ENCODE results near the gene SUSD1.
"Not testable (repeated sequence)": the region's sequence is repeated elsewhere in the genome, so short reads cannot be mapped to it uniquely, and the experiment has no call there.

SUSD1 gene

DNA sequence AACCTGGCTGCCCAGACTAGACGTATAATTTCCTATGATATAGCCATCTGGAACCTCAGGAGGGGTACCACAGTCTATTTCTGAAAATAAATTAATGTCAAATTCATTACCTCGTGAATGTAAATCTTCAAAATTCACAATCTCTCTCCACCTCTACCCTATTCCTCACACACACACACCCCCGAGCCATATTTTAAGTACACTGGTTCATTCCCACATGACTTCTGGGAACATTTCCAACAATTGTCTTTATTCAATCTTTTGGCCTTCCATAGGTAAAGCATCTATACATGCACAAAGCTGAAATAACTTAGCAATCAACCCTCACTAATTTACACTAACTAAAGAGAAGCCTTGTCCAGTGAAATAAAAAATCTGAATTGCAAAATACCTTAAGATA lies 32.7 kb downstream of the SUSD1 start:
- POLR2A ChIA-PET, result no interaction called here
- CTCF ChIA-PET, result no interaction called here
- TF ChIP-seq, protein P1, sequence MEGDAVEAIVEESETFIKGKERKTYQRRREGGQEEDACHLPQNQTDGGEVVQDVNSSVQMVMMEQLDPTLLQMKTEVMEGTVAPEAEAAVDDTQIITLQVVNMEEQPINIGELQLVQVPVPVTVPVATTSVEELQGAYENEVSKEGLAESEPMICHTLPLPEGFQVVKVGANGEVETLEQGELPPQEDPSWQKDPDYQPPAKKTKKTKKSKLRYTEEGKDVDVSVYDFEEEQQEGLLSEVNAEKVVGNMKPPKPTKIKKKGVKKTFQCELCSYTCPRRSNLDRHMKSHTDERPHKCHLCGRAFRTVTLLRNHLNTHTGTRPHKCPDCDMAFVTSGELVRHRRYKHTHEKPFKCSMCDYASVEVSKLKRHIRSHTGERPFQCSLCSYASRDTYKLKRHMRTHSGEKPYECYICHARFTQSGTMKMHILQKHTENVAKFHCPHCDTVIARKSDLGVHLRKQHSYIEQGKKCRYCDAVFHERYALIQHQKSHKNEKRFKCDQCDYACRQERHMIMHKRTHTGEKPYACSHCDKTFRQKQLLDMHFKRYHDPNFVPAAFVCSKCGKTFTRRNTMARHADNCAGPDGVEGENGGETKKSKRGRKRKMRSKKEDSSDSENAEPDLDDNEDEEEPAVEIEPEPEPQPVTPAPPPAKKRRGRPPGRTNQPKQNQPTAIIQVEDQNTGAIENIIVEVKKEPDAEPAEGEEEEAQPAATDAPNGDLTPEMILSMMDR (IDR thresholded peaks at IDR 0.05; ENCODE audit: control extremely low read depth, extremely low read depth, low read depth, missing control alignments), result no peak
- DNase-seq (ENCODE audit: extremely low spot score), result no peak

- no peak for DNase-seq (ENCODE audit: extremely low spot score)
- POLR2A ChIA-PET, result interaction anchor here (0.5 kb wide), 1 partner anchor 29 kb away, joined by 3 read pairs; no protein-coding TSS in a partner anchor
- CTCF ChIA-PET, result no interaction called here
- TF ChIP-seq, protein P1 (IDR thresholded peaks at IDR 0.05; ENCODE audit: control extremely low read depth, extremely low read depth, low read depth, missing control alignments), result no peak
Observed at GRCh38 chr9:112140936-112141335, 34.2 kb downstream of the SUSD1 start.

- ChIA-PET CTCF (no interaction called here), POLR2A (no interaction called here)
- TF ChIP-seq, protein P1 (IDR thresholded peaks at IDR 0.05; ENCODE audit: control extremely low read depth, extremely low read depth, low read depth, missing control alignments), result no peak
- DNase-seq (ENCODE audit: extremely low spot score), result no peak
Observed at GRCh38 chr9:112137066-112137465, 38.0 kb downstream of the SUSD1 start.

DNA sequence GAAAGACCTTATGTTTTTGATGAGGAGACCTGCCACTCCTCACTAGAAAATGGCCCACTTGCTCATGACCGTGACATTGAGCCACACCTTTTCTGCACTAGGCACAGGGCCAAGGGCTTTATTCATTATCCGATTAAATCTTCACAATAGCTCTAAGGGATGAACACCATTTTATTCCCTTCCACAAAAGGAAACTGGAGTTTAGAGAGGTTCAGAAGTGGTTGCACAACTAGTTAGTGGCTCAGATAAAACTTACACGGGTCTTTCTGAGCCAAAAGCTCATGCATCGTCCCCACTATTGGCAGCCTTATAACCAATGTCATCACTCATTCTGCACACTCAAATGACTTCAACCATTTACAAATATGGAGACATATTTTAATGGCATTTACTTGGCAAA lies 39.4 kb downstream of the SUSD1 start:
- POLR2A ChIA-PET, result no interaction called here
- DNase-seq (ENCODE audit: extremely low spot score), result no peak
- CTCF ChIA-PET, result interaction anchor here (0.7 kb wide), 1 partner anchor 226 kb away, joined by 3 read pairs; no protein-coding TSS in a partner anchor

DNA sequence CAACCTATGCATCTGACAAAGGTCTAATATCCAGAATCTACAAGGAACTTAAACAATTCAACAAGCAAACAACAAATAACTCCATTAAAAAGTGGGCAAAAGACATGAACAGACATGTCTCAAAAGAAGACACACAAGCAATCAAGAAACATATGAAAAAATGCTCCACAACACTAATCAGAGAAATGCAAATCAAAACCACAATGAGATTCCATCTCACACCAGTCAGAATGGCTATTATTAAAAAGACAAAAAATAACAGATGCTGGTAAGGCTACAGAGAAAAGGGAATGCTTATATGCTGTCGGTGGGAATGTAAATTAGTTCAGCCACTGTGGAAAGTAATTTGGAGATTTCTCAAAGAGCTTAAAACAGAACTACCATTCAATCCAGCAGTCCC lies 41.3 kb downstream of the SUSD1 start:
- POLR2A ChIA-PET; DNase-seq (ENCODE audit: extremely low spot score); CTCF ChIA-PET: not testable (repeated sequence)

More for the DNA sequence above, 39.4 kb downstream of the SUSD1 start:
- TF ChIP-seq, protein P1 (IDR thresholded peaks at IDR 0.05; ENCODE audit: control extremely low read depth, extremely low read depth, low read depth, missing control alignments), result no peak

DNA sequence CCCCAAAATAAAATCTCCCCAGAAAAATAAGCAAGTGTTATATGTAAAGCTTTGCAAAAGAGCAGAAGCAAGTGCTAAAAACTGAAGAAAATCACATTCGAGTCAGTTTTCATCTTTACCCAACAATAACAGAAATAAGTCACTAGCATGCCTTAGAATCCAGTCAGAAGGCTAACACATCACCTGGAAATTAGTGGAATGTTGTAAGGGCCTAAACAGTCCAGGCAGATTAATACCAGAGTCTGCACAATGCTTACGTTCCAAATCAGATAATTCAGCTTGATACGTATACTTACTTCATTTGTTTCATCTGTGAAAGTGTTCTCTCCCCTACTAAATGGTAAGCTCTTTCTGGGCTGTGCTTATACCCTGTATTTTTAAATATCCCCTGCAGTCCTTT lies 42.7 kb downstream of the SUSD1 start:
- TF ChIP-seq, protein P1 (IDR thresholded peaks at IDR 0.05; ENCODE audit: control extremely low read depth, extremely low read depth, low read depth, missing control alignments), result no peak
- POLR2A ChIA-PET, result no interaction called here
- DNase-seq (ENCODE audit: extremely low spot score), result no peak
- CTCF ChIA-PET, result interaction anchor here (0.7 to 3.6 kb wide), 5 partner anchors 12 to 365 kb away, joined by 3 to 15 read pairs (median 7); no protein-coding TSS in a partner anchor

GRCh38 chr9:112130997-112131396 lies 44.1 kb downstream of the SUSD1 start:
- ChIA-PET CTCF (interaction anchor here (1.2 to 3.6 kb wide), 7 partner anchors 10 to 230 kb away, joined by 3 to 15 read pairs (median 3); no protein-coding TSS in a partner anchor), POLR2A (no interaction called here)
- DNase-seq (ENCODE audit: extremely low spot score), result no peak
- TF ChIP-seq, protein P1 (IDR thresholded peaks at IDR 0.05; ENCODE audit: control extremely low read depth, extremely low read depth, low read depth, missing control alignments), result no peak
